ENCODE data around the gene MYBPHL. TPM values are rescaled to one million over a fixed set of nuclear protein-coding genes. Genes with fewer than 3 reads are reported as not detected.

MYBPHL gene
- total RNA-seq, 1 donor from 2014 or later, result not detected

DNA sequence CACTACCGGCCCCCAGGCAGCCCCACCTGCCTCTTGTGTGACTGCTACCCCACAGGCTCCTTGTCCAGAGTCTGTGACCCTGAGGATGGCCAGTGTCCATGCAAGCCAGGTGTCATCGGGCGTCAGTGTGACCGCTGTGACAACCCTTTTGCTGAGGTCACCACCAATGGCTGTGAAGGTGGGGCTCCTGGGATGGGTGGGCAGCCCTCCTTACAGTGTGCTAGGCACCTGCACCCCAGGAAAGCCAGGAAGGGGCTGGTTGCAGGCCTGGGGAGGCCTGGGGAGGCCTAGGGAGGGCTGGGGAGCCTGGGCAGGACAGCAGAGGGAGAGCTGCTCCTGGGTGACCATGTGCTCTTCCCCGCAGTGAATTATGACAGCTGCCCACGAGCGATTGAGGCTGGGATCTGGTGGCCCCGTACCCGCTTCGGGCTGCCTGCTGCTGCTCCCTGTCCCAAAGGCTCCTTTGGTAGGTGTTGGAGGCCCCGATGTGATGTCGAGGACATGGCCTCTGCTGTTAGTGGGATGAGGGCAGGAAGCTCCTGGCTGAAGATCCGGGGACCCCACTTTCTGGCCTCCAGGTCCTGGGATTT lies 41.0 kb downstream of the MYBPHL start:
- no peak for DNase-seq (ENCODE audit: low read depth in 2 of 2)

DNA sequence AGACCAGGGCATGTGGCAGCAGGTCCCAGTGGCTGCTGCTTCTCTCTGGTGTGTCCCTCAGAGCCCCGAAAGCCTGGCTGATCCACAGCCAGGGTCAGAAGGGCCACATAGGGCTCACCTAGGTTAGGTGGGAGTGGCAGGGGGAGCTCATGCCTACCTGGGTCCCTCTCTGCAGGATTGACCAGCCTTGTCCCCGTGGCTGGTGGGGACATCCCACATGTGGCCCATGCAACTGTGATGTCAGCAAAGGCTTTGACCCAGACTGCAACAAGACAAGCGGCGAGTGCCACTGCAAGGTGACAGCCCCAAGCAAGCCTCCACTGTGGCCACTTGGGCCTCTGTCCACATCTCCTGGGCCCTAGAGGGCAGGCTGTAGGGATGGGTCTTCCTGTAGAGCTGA lies 41.8 kb downstream of the MYBPHL start:
- DNase-seq (ENCODE audit: low read depth in 2 of 2), result no peak

DNA sequence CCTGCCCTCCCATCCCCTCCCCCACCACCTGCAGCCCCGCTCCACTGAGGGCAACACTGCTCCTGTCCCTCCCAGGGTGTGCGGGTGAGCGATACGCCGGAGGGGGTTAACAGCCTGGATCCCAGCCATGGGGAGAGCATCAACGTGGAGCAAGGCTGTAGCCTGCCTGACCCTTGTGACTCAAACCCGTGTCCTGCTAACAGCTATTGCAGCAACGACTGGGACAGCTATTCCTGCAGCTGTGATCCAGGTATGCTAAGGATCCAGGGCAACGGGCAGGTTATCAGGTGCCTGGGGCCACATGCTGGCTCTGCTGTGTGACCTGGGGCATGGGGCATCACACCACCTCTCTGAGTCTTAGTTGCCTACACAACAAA lies 42.4 kb downstream of the MYBPHL start:
- DNase-seq (ENCODE audit: low read depth in 2 of 2), result no peak

DNA sequence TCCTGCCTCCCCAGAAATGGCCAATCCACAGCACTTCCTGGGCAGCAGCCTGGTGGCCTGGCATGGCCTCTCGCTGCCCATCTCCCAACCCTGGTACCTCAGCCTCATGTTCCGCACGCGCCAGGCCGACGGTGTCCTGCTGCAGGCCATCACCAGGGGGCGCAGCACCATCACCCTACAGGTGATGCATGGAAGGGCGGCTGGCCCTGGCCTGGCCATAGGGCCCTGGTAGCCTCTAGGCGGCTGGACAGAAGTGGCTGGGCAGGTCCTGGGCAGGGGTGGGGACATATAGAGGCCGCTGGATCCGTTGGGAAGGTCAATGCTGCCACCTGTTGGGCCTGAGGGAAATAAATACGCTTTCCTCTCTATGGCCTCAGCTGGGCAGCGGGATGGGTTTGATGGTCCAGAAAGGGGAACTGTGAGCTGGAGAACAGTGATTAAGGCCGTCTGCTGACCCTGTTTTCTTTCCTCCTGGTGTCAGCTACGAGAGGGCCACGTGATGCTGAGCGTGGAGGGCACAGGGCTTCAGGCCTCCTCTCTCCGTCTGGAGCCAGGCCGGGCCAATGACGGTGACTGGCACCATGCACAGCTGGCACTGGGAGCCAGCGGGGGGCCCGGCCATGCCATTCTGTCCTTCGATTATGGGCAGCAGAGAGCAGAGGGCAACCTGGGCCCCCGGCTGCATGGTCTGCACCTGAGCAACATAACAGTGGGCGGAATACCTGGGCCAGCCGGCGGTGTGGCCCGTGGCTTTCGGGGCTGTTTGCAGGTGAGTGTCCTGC lies 43.0 kb downstream of the MYBPHL start:
- DNase-seq (ENCODE audit: low read depth in 2 of 2), result peak; percentile 87 to 95

DNA sequence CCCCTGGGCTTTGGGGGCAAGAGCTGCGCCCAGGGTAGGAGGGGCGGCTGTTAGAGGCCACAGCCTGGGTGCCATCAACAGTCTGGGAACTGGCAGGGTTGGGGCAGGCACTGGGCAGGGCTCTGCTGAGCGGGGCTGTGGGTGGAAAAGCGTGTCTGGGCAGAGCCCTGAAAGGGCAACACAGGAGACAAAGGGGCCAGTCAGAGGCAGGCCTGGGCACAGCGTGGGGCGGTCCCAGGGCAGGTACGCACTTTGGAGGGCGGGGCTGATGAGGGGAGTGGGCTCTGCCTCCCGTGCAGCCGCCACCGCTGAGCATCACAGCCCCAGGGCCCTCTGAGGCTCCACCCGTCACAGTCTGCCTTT lies 43.6 kb downstream of the MYBPHL start:
- DNase-seq (ENCODE audit: low read depth in 2 of 2), result no peak

DNA sequence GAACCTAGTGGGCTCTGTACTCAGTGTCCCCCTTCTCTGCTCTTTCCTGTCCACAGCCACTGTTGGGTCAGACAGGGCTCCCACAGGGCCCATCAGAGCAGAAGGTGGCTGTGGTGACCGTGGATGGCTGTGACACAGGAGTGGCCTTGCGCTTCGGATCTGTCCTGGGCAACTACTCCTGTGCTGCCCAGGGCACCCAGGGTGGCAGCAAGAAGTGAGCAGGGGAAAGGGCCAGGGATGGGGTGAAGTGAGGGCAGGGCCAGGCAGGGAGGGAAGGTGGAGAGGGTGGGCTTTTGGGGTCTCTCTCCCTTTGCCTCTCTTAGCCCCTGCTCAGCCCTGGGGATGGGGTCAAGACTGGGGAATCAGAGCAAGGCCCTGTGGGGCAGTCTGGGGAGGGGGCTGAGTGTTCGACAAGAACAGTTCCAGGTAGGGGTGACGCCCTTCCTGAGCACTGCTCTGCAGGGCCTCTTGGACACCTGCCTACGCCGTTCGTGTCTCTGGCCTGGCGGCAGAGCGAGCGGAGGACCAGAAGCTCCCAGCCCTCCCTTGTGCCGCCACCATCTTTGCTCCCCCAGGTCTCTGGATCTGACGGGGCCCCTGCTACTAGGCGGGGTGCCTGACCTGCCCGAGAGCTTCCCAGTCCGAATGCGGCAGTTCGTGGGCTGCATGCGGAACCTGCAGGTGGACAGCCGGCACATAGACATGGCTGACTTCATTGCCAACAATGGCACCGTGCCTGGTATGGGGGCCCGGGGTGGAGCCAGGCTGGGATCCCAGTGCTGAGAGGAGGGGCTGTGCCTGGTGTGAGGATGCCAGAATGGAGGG lies 44.4 kb downstream of the MYBPHL start:
- no peak for DNase-seq (ENCODE audit: low read depth in 2 of 2)

DNA sequence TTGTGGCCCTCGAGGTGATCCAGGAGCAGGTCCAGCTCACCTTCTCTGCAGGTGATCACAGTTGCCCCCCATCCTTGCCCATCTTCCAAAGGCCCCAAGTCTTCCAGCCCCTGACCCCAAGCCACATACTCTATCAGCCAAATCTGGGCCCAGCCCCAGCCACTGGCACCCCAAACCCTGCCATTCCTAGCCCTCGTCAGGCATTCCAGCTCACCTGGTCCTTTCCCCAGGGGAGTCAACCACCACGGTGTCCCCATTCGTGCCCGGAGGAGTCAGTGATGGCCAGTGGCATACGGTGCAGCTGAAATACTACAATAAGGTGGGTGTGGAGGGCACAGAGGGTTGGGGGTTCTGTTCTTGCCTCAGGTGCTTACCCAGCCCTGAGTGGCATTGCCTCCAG lies 45.2 kb downstream of the MYBPHL start:
- DNase-seq (ENCODE audit: low read depth in 2 of 2), result no peak

DNA sequence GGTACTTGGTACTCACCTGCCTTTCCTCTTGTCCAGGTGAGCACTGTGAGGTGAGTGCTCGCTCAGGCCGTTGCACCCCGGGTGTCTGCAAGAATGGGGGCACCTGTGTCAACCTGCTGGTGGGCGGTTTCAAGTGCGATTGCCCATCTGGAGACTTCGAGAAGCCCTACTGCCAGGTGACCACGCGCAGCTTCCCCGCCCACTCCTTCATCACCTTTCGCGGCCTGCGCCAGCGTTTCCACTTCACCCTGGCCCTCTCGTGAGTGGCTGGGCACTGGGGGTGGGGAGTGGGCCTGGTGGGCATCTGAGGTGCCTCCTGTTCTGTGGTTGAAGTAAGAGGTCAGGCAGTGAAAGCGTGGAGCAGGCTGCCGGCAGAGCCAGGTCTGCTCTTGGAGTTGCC lies 45.8 kb downstream of the MYBPHL start:
- DNase-seq (ENCODE audit: low read depth in 2 of 2), result no peak

DNA sequence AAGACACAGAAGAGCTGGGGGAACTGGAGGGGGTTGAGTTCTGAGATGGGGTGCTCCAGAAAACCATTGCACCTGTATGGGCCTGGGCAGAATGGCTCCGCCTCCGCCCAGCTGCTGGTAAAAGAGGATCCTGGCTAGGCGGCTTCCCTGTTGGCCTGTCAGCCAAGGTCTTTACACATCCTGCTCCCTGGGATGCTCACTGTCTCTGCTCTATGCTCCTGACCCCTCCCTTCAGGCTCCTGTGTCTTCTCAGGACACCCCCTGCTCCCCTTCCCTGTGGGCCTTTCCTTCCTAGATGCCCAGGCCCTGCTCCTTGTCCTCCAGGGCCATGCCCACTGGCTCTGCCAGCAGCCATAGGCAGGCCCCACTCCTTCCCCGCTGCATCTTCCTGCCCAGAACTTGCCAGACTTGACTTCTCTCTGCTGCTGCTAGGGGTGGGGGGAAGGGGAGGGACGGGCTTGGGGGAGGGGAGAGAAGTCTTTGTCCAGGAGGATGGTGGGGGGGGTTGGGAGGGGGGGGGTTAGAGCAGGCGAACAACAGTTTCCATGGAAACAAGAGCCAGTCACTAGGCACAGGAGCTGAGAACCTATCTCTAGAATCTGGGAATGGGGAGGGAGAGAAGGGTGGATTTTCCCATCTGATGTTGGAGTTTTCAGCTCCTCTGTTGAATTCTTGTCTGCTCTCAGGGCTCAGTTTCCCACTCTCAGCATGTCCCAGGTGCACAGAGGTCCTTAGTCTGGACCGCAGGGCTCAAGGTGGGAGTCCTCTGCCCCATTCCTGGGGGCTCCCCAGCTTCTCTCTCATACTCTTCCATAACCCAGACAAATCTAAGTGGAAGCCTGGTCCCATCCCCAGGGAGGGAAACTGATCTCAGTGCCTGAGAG lies 46.9 kb downstream of the MYBPHL start:
- no peak for DNase-seq (ENCODE audit: low read depth in 2 of 2)

DNA sequence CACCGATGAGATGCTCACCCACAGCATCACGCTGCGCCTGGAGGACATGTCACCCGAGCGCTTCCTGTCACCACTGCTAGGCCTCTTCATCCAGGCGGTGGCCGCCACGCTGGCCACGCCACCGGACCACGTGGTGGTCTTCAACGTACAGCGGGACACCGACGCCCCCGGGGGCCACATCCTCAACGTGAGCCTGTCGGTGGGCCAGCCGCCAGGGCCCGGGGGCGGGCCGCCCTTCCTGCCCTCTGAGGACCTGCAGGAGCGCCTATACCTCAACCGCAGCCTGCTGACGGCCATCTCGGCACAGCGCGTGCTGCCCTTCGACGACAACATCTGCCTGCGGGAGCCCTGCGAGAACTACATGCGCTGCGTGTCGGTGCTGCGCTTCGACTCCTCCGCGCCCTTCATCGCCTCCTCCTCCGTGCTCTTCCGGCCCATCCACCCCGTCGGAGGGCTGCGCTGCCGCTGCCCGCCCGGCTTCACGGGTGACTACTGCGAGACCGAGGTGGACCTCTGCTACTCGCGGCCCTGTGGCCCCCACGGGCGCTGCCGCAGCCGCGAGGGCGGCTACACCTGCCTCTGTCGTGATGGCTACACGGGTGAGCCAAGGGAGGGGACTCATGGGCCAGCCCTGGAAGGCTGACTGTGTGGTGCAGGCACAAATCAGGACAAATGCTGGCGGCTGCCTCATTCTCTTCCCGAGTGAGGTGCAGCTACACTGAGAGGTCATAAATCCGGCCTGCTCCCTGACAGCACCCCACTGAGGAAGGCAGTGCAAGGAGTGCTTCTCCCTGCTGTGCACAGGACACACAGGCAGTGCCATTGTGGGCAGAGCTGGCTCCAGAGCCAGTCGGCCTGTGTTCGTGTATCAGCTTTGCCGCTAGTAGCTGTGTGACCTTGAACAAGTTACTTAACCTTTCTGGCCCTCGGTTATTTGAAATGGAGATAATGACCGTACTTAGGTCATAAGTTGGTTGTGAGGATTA lies 48.0 kb downstream of the MYBPHL start:
- no peak for DNase-seq (ENCODE audit: low read depth in 2 of 2)

DNA sequence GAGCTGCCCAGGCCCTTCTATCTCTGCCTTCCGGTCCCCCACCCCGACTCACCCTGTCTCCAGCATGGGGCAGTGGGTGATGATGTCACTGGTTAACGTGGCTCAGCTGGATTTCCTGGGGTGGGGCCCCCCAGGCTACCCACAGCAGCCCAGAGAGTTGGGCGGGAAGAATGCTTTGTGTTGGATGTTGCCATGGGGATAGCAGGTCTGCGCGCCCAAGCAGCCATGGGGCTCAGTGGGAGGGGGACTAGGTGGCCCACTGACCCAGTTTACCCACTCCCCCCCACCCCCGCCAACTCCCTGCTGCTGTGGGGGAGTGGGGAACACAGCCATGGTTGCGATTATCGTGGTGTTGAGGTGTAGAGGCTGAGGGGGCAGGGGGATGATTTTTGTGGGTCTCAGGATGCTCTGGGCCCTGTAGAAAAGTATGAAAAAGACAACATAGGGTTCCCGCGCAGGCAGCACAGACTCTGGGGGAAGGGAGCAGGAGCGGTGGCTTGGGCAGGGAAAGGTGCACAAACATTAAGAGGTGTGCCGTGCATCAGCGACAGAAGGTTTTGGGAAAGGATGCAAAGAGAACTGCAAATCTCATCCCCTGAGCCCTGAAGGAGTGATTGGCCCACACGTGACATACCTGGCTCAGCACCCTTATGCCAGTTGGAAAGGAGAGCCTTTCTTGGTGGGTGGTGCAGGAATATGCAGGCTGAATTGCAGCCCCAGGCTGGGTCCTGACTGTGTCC lies 49.0 kb downstream of the MYBPHL start:
- DNase-seq (ENCODE audit: low read depth in 2 of 2), result no peak

DNA sequence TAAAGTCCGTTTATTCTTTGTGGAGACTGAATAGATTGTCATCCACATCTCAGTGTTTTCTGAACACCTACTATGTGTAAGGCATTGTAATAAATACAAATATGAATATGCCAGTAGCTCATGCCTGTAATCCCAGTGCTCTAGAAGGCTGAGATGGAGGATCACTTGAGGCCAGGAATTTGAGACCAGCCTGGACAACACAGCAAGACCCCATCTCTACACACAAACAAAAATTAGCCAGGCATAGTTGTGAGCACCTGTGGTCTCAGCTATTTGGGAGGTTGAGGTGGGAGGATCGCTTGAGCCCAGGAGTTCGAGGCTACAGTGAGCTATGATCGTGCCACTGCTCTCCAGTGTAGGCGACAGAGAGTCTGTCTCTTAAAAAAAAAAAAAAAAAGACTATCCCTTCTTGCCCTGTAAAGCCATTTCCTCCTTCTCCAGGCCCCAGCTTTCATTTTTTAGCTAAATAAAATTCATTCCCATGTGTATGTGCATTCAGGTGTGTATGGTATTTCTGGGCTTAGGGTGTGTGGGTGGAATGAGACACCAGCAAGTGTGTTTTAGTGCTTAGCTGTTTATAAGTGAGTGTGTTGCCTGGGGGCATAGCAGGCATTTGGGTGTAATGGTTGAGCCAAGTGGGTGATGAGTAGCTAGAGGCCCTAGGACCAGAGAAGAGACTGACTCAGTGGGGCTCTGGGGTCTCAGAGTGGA lies 49.7 kb downstream of the MYBPHL start:
- DNase-seq (ENCODE audit: low read depth in 2 of 2), result no peak

DNA sequence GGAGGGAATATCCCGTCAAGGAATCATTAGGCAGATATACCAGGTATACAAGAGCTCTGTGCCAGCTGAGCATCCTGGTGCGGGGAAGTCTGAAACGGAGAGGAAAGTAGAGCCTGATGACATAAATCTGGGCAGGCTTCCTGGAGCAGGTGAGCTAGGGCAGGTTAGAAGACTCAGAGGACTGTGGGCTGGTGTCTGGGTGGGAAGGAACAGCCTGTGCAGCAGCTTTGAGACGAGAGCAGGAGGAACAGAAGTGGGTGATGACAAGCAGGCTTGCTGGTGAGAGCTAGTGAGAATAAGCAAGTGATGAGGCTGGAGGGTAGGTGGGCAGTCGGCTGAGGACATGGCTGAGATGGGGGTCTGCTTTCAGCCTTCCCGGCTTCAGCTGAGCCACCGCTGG lies 50.7 kb downstream of the MYBPHL start:
- no peak for DNase-seq (ENCODE audit: low read depth in 2 of 2)

DNA sequence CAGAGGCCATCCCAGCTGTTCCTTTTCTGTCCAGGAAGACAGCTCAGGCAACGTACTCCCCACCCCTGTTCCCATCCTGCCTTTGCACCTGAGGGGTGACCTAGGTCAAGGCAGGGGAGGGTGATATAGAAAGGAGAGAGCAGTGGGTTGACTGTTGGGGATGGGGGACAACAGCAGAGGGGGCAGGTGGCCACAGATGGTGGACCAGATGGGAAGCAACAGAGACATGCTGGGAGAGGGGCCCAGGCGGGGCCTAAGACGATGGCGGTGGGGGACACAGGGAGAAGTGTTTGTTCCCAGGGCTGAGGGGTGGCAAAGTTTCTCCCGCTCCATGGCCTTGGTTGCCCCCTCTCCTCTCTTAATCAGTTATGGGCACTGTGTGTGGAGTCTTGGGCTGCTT lies 51.1 kb downstream of the MYBPHL start:
- no peak for DNase-seq (ENCODE audit: low read depth in 2 of 2)

DNA sequence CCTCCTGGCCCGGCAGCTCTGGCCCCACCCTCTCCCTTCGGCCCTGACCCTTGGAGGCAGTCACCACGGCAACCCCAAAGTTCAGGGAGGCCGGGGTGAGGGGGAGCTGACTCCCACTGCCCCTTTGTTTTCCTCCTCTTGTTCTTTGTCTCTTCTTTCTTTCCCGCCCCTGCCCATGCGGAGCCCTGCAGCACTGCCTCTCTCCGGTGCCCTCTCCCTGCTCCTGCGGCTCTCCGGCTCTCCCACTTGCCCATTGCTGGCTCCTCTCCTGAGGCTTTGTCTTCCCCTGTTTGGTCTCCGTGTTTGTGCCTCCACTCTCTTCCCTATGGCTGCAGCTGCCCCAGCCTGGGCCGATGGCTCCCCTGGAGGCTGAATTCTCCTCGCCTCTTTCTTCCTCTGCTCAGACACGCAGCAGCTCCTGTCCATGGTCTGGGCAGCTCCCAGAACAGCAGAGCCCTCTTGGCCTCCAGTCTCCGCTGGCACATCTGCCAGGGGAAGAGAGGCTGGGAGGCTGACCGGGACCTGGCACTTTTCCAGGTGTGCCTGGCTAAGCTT lies 51.6 kb downstream of the MYBPHL start:
- no peak for DNase-seq (ENCODE audit: low read depth in 2 of 2)

DNA sequence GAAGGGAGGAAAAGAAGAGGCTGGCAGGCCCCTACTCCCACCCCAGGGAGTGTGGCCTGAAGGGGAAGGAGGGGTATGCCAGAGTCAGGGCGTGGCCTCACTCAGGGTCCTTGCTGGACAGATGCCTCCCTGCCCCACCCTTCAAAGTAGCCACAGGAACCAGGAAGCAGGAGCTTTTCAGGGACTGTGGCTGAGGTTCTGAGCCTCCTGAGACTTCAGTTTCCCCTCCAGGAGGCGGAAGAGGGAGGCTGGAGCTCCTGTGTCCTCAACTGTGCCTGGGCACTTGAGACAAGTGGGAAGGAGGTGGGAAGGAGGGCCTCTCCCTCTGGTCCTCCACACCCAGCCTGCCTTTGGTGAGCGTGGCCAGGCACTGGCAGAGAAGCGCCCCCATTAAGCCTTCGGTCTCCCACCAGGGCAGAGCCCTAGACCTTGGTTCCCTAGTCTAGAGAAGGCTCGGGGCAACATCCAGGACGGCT lies 52.2 kb downstream of the MYBPHL start:
- DNase-seq (ENCODE audit: low read depth in 2 of 2), result no peak

DNA sequence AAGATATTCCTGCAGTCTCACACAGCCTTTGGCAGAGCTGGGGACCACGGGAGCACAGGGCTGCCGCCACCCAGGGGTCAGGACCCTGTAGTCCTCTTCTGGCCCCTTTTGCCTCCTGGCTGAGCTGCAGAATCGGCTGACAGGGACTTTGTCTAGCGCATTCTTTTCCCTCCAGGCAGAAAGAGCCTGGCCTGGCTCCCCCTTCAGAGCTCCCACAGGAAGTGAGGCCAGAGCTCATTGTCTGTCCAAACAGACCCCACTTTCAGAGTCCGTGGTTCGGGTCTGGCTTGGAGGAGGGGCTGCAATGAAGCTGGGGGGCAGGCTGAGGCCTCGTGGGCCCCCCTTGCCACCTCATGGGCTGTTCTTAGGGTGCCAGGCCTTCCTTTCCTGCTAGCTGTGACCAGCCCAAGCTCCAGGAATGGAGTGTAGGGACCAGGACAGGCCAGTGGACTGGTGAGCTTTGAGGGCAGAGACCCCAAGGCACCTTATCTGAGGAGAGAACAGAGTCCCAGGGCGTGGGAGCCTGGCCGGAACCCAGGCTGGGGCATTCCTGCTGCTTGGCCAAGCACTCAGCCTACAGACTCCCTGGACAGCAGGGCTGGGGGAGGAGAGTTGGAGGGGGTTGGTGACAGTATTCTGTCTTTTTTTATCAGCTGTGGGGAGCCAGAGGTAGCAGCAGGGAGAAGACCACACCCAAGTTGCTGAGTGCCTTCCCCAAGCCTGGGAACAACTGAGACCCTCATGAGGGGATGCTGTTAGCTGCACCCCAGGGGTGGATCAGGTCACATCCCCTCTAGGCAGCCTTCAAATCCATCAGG lies 52.8 kb downstream of the MYBPHL start:
- DNase-seq (ENCODE audit: low read depth in 2 of 2), result no peak

All from lung microvascular endothelial cell (primary cell).